HepG2 (cell line): ENCODE data around the gene CFAP119. TPM values are rescaled to one million over a fixed set of nuclear protein-coding genes. Genes with fewer than 3 reads are reported as not detected.

Experiments used
- CENPX ChIP-seq: sonication (generic); formaldehyde crosslinking; IDR thresholded peaks from 2 replicates; pipeline ENCODE4 v1.9.0; 2021; ENCODE audit warnings: mild to moderate bottlenecking, missing genetic modification reagents, moderate library complexity
- ZNF761 ChIP-seq: sonication (generic); formaldehyde crosslinking; conservative IDR thresholded peaks from 2 replicates; pipeline ENCODE4 v1.4.0; 2020; ENCODE audit warnings: mild to moderate bottlenecking, missing genetic modification reagents
- polyA plus RNA-seq, 8 experiments: library from polyadenylated mRNA; depleted of rRNA in 3 of 8; stranded (reverse) in 7 of 8; unstranded in 1 of 8; fragments of >200 nt; fragmentation: Illumina TruSeq in 4 of 8; extraction: Trizol in 4 of 8; gene quantifications; 2 replicates each; pipeline versions ENCODE4 v1.2.1 to v1.2.3, GENCODE V29; 2011 to 2016; ENCODE audit warnings: low read depth in 4 of 8, missing spikeins in 1 of 8, mixed read lengths in 1 of 8; ENCODE audit not compliant: insufficient read depth in 1 of 8
- total RNA-seq, 5 experiments: library from RNA; depleted of rRNA; stranded (reverse); fragments of >200 nt; fragmentation: Illumina TruSeq; extraction: Trizol; gene quantifications; 2 replicates each; pipeline ENCODE4 v1.2.3, GENCODE V29; 2016; ENCODE audit warnings: low read depth in 1 of 5
- TF ChIP-seq, protein P1 (sequence below): sonication (generic); formaldehyde crosslinking; IDR thresholded peaks from 2 replicates; pipeline ENCODE4 v1.4.0; 2020; ENCODE audit warnings: missing genetic modification reagents, borderline replicate concordance
- TF ChIP-seq, protein P2 (sequence below): sonication (generic); formaldehyde crosslinking; IDR thresholded peaks from 2 replicates; pipeline ENCODE4 v1.4.0; 2020; ENCODE audit warnings: mild to moderate bottlenecking, low read depth, missing genetic modification reagents
- TF ChIP-seq, protein P3 (sequence below): IDR thresholded peaks from 2 replicates; pipeline ENCODE4 v1.6.1; 2016; ENCODE audit warnings: low read depth, borderline replicate concordance

The CFAP119 gene
- total and polyA plus RNA-seq, 2 of the 13 experiments (the other 11 are each of a cell fraction or from before 2014, with no cell fraction given): 6.4 TPM

DNA sequence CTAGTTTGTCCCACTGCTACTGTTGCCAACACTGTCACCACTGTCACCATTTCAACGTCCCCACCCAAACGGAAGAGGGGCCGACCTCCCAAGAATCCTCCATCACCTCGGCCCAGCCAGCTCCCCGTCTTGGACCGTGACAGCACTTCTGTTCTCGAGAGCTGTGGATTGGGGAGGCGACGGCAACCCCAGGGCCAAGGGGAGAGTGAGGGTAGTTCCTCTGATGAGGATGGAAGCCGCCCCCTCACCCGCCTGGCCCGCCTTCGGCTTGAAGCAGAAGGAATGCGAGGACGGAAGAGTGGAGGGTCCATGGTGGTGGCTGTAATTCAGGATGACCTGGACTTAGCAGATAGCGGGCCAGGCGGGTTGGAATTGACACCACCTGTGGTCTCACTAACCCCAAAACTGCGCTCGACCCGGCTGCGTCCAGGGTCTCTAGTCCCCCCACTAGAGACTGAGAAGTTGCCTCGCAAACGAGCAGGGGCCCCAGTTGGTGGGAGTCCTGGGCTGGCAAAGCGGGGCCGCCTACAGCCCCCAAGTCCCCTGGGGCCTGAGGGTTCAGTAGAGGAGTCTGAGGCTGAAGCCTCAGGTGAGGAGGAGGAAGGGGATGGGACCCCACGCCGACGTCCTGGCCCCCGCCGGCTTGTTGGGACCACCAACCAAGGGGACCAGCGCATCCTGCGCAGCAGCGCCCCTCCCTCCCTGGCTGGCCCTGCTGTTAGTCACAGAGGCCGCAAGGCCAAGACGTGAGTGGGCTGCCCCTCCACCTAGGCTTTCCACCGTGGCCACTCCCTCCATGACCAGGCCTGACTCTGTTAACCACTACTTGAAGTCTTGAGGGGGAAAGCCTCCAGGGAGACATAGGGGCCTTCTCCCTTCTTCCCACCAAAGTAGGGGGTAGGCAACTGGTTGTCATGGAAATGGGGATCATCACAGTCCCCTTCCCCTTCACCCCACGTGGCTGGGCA lies 22.6 kb downstream of the CFAP119 start (continued):
- TF ChIP-seq, protein P1, sequence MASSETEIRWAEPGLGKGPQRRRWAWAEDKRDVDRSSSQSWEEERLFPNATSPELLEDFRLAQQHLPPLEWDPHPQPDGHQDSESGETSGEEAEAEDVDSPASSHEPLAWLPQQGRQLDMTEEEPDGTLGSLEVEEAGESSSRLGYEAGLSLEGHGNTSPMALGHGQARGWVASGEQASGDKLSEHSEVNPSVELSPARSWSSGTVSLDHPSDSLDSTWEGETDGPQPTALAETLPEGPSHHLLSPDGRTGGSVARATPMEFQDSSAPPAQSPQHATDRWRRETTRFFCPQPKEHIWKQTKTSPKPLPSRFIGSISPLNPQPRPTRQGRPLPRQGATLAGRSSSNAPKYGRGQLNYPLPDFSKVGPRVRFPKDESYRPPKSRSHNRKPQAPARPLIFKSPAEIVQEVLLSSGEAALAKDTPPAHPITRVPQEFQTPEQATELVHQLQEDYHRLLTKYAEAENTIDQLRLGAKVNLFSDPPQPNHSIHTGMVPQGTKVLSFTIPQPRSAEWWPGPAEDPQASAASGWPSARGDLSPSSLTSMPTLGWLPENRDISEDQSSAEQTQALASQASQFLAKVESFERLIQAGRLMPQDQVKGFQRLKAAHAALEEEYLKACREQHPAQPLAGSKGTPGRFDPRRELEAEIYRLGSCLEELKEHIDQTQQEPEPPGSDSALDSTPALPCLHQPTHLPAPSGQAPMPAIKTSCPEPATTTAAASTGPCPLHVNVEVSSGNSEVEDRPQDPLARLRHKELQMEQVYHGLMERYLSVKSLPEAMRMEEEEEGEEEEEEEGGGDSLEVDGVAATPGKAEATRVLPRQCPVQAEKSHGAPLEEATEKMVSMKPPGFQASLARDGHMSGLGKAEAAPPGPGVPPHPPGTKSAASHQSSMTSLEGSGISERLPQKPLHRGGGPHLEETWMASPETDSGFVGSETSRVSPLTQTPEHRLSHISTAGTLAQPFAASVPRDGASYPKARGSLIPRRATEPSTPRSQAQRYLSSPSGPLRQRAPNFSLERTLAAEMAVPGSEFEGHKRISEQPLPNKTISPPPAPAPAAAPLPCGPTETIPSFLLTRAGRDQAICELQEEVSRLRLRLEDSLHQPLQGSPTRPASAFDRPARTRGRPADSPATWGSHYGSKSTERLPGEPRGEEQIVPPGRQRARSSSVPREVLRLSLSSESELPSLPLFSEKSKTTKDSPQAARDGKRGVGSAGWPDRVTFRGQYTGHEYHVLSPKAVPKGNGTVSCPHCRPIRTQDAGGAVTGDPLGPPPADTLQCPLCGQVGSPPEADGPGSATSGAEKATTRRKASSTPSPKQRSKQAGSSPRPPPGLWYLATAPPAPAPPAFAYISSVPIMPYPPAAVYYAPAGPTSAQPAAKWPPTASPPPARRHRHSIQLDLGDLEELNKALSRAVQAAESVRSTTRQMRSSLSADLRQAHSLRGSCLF (CRISPR knock-in tag): no peak
- TF ChIP-seq, protein P2, sequence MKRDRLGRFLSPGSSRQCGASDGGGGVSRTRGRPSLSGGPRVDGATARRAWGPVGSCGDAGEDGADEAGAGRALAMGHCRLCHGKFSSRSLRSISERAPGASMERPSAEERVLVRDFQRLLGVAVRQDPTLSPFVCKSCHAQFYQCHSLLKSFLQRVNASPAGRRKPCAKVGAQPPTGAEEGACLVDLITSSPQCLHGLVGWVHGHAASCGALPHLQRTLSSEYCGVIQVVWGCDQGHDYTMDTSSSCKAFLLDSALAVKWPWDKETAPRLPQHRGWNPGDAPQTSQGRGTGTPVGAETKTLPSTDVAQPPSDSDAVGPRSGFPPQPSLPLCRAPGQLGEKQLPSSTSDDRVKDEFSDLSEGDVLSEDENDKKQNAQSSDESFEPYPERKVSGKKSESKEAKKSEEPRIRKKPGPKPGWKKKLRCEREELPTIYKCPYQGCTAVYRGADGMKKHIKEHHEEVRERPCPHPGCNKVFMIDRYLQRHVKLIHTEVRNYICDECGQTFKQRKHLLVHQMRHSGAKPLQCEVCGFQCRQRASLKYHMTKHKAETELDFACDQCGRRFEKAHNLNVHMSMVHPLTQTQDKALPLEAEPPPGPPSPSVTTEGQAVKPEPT: no peak
- TF ChIP-seq, protein P3, sequence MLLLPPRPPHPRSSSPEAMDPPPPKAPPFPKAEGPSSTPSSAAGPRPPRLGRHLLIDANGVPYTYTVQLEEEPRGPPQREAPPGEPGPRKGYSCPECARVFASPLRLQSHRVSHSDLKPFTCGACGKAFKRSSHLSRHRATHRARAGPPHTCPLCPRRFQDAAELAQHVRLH: no peak
- TF ChIP-seq CENPX (no peak), ZNF761 (CRISPR knock-in tag) (no peak)
